Kidney epithelial cell (primary cell): Measurements from ENCODE around the gene CD99L2. TPM values are rescaled to one million over a fixed set of nuclear protein-coding genes. Genes with fewer than 3 reads are reported as not detected.

ENCODE experiments used
- DNase-seq: peaks from one replicate; pipeline ENCODE4 v3.0.0-alpha.2; 2010; ENCODE audit warnings: low read depth
- H3K27me3 ChIP-seq: 2 replicates; pipeline ENCODE4 v1.6.0; 2011; ENCODE audit warnings: low read length; ENCODE audit not compliant: control insufficient read depth, insufficient read depth
- H3K36me3 ChIP-seq: 2 replicates; pipeline ENCODE4 v1.5.1; 2011; ENCODE audit warnings: low read length; ENCODE audit not compliant: control insufficient read depth, insufficient read depth
- H3K4me3 ChIP-seq: 2 replicates; pipeline ENCODE4 v1.5.1; 2011; ENCODE audit warnings: low read depth, mild to moderate bottlenecking, control low read depth, low read length
- total RNA-seq: library from RNA; depleted of rRNA; stranded (reverse); fragments of >200 nt; gene quantifications from 2 replicates; pipeline ENCODE4 v1.2.3, GENCODE V29; 2015
- TF ChIP-seq, protein P1 (sequence below): IDR thresholded peaks from 2 replicates; pipeline ENCODE4 v1.5.1; 2011; ENCODE audit warnings: mild to moderate bottlenecking, moderate library complexity, low read length, control low read depth, inconsistent platforms; ENCODE audit not compliant: insufficient read depth, poor library complexity, severe bottlenecking

The CD99L2 gene
- total RNA-seq, 1 donor from 2014 or later = 29.8 TPM

- Histone ChIP-seq H3K36me3 (no peaks in the 10 kb centered on the region), H3K27me3 (no peaks in the 10 kb centered on the region), H3K4me3 (no peak overlapping the region)
- no peak for DNase-seq
- TF ChIP-seq, protein P1, sequence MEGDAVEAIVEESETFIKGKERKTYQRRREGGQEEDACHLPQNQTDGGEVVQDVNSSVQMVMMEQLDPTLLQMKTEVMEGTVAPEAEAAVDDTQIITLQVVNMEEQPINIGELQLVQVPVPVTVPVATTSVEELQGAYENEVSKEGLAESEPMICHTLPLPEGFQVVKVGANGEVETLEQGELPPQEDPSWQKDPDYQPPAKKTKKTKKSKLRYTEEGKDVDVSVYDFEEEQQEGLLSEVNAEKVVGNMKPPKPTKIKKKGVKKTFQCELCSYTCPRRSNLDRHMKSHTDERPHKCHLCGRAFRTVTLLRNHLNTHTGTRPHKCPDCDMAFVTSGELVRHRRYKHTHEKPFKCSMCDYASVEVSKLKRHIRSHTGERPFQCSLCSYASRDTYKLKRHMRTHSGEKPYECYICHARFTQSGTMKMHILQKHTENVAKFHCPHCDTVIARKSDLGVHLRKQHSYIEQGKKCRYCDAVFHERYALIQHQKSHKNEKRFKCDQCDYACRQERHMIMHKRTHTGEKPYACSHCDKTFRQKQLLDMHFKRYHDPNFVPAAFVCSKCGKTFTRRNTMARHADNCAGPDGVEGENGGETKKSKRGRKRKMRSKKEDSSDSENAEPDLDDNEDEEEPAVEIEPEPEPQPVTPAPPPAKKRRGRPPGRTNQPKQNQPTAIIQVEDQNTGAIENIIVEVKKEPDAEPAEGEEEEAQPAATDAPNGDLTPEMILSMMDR = no peak
These were observed 105.4 kb downstream of the CD99L2 start for GRCh38 chrX:150792949-150793527.

- TF ChIP-seq, protein P1 = no peak
- Histone ChIP-seq H3K4me3 (no peak overlapping the region), H3K36me3 (no peaks in the 10 kb centered on the region), H3K27me3 (no peaks in the 10 kb centered on the region)
- DNase-seq = no peak
These were observed 108.4 kb downstream of the CD99L2 start for GRCh38 chrX:150790021-150790420.

- TF ChIP-seq, protein P1 = no peak
- no peak overlapping the region for H3K4me3 ChIP-seq
- no peaks in the 10 kb centered on the region for H3K27me3 ChIP-seq
- no peak for DNase-seq
- no peaks in the 10 kb centered on the region for H3K36me3 ChIP-seq
These were observed 116.8 kb downstream of the CD99L2 start for GRCh38 chrX:150781677-150782076.

GRCh38 chrX:150779385-150779784 lies 119.1 kb downstream of the CD99L2 start:
- no peaks in the 10 kb centered on the region for H3K36me3 ChIP-seq
- H3K27me3 ChIP-seq = no peaks in the 10 kb centered on the region
- no peak for DNase-seq
- no peak overlapping the region for H3K4me3 ChIP-seq
- TF ChIP-seq, protein P1 = no peak

GRCh38 chrX:150777328-150777992 lies 121.0 kb downstream of the CD99L2 start:
- no peaks in the 10 kb centered on the region for H3K27me3 ChIP-seq
- no peaks in the 10 kb centered on the region for H3K36me3 ChIP-seq
- no peak for DNase-seq
- H3K4me3 ChIP-seq = no peak overlapping the region
- TF ChIP-seq, protein P1 = no peak
